HUES64 (cell line): ENCODE results near the gene IGFBP5.

Source experiments
- H3K27ac ChIP-seq: 2 replicates; pipeline ENCODE4 v1.7.0; 2013; ENCODE audit warnings: low read depth, low read length, inconsistent platforms
- H3K27me3 ChIP-seq: 2 replicates; pipeline ENCODE4 v1.6.1; 2013; ENCODE audit warnings: mild to moderate bottlenecking, low read length; ENCODE audit not compliant: insufficient read depth
- H3K36me3 ChIP-seq: 2 replicates; pipeline ENCODE4 v1.6.1; 2013; ENCODE audit warnings: mild to moderate bottlenecking, low read length; ENCODE audit not compliant: insufficient read depth
- H3K4me1 ChIP-seq: 2 replicates; pipeline ENCODE4 v1.6.1; 2013; ENCODE audit warnings: mild to moderate bottlenecking, low read length, moderate library complexity; ENCODE audit not compliant: insufficient read depth
- H3K4me3 ChIP-seq: 2 replicates; pipeline ENCODE4 v1.5.1; 2013; ENCODE audit warnings: mild to moderate bottlenecking, low read length, moderate library complexity
- H3K9ac ChIP-seq: 2 replicates; pipeline ENCODE4 v1.6.1; 2013; ENCODE audit warnings: mild to moderate bottlenecking, low read depth, low read length
- H3K9me3 ChIP-seq: 2 replicates; pipeline ENCODE4 v1.6.1; 2013; ENCODE audit warnings: low read depth, low read length; ENCODE audit not compliant: insufficient read depth
- WGBS: fragments of 150-250, 120-280 bp; methylation state at CpG from one replicate; pipeline ENCODE4 v1.1.7; 2013; ENCODE audit warnings: missing lambda C conversion rate; 5-methylcytosine and 5-hydroxymethylcytosine counted together

Gene IGFBP5

GRCh38 chr2:216665717-216666116 lies 29.6 kb downstream of the IGFBP5 start:
- no peak overlapping the region for H3K4me3 ChIP-seq
- H3K27me3 ChIP-seq: no peaks in the 10 kb centered on the region
- H3K4me1 ChIP-seq: peaks cover 14% of the 10 kb centered on the region
- H3K9ac ChIP-seq: no peak overlapping the region
- no peaks in the 10 kb centered on the region for H3K9me3 ChIP-seq
- peaks cover 37% of the 10 kb centered on the region for H3K36me3 ChIP-seq
- peak overlapping the region; percentile 14; the same call in 1 of the 2 replicates for H3K27ac ChIP-seq
- WGBS: 7% methylated on average over 12 of the region's 12 CpGs

GRCh38 chr2:216665242-216665641 lies 30.1 kb downstream of the IGFBP5 start:
- Histone ChIP-seq H3K9ac (no peak overlapping the region), H3K4me3 (no peak overlapping the region), H3K4me1 (peaks cover 14% of the 10 kb centered on the region), H3K27me3 (no peaks in the 10 kb centered on the region), H3K36me3 (peaks cover 41% of the 10 kb centered on the region), H3K9me3 (no peaks in the 10 kb centered on the region), H3K27ac (peak overlapping the region; percentile 14; the same call in 1 of the 2 replicates)
- 81% methylated on average over 7 of the region's 7 CpGs for WGBS

- H3K9me3 ChIP-seq: no peaks in the 10 kb centered on the region
- peaks cover 14% of the 10 kb centered on the region for H3K4me1 ChIP-seq
- no peaks in the 10 kb centered on the region for H3K27me3 ChIP-seq
- no peak overlapping the region for H3K4me3 ChIP-seq
- no peak overlapping the region for H3K9ac ChIP-seq
- WGBS: 85% methylated on average over 6 of the region's 6 CpGs
- H3K36me3 ChIP-seq: peaks cover 48% of the 10 kb centered on the region
- H3K27ac ChIP-seq: no peak overlapping the region
Observed at GRCh38 chr2:216664593-216665034, 30.7 kb downstream of the IGFBP5 start.

- Histone ChIP-seq H3K9ac (no peak overlapping the region), H3K4me1 (peaks cover 14% of the 10 kb centered on the region), H3K36me3 (peaks cover 55% of the 10 kb centered on the region), H3K9me3 (no peaks in the 10 kb centered on the region), H3K27ac (no peak overlapping the region), H3K27me3 (no peaks in the 10 kb centered on the region), H3K4me3 (no peak overlapping the region)
- WGBS: 92% methylated on average over 18 of the region's 18 CpGs
Observed at GRCh38 chr2:216663846-216664245, 31.5 kb downstream of the IGFBP5 start.

GRCh38 chr2:216663106-216663505 lies 32.2 kb downstream of the IGFBP5 start:
- no peaks in the 10 kb centered on the region for H3K9me3 ChIP-seq
- no peak overlapping the region for H3K27ac ChIP-seq
- peaks cover 62% of the 10 kb centered on the region for H3K36me3 ChIP-seq
- peaks cover 14% of the 10 kb centered on the region for H3K4me1 ChIP-seq
- no peak overlapping the region for H3K4me3 ChIP-seq
- H3K9ac ChIP-seq: no peak overlapping the region
- no peaks in the 10 kb centered on the region for H3K27me3 ChIP-seq
- WGBS: 94% methylated on average over 1 of the region's 1 CpG

GRCh38 chr2:216661639-216662375 lies 33.5 kb downstream of the IGFBP5 start:
- no peak overlapping the region for H3K9ac ChIP-seq
- WGBS: 93% methylated on average over 20 of the region's 20 CpGs
- no peaks in the 10 kb centered on the region for H3K9me3 ChIP-seq
- H3K4me3 ChIP-seq: no peak overlapping the region
- H3K27me3 ChIP-seq: no peaks in the 10 kb centered on the region
- H3K27ac ChIP-seq: no peak overlapping the region
- peaks cover 72% of the 10 kb centered on the region for H3K36me3 ChIP-seq
- peaks cover 14% of the 10 kb centered on the region for H3K4me1 ChIP-seq

GRCh38 chr2:216661051-216661450 lies 34.3 kb downstream of the IGFBP5 start:
- Histone ChIP-seq H3K36me3 (peaks cover 80% of the 10 kb centered on the region), H3K9me3 (no peaks in the 10 kb centered on the region), H3K27ac (no peak overlapping the region), H3K4me1 (peaks cover 12% of the 10 kb centered on the region), H3K4me3 (no peak overlapping the region), H3K27me3 (no peaks in the 10 kb centered on the region), H3K9ac (no peak overlapping the region)
- 98% methylated on average over 5 of the region's 5 CpGs for whole genome bisulfite sequencing

- Histone ChIP-seq H3K36me3 (peaks cover 83% of the 10 kb centered on the region), H3K27me3 (no peaks in the 10 kb centered on the region), H3K9me3 (no peaks in the 10 kb centered on the region), H3K9ac (no peak overlapping the region), H3K4me1 (peaks cover 8% of the 10 kb centered on the region), H3K4me3 (no peak overlapping the region), H3K27ac (no peak overlapping the region)
- 95% methylated on average over 10 of the region's 10 CpGs for WGBS
Observed at GRCh38 chr2:216660496-216660895, 34.9 kb downstream of the IGFBP5 start.

- no peak overlapping the region for H3K4me3 ChIP-seq
- no peaks in the 10 kb centered on the region for H3K4me1 ChIP-seq
- no peaks in the 10 kb centered on the region for H3K9me3 ChIP-seq
- 92% methylated on average over 6 of the region's 6 CpGs for WGBS
- H3K36me3 ChIP-seq: peaks cover 79% of the 10 kb centered on the region
- no peaks in the 10 kb centered on the region for H3K27me3 ChIP-seq
- no peak overlapping the region for H3K9ac ChIP-seq
- H3K27ac ChIP-seq: no peak overlapping the region
Observed at GRCh38 chr2:216659276-216659675, 36.1 kb downstream of the IGFBP5 start.

GRCh38 chr2:216658757-216659156 lies 36.6 kb downstream of the IGFBP5 start:
- Histone ChIP-seq H3K4me3 (no peak overlapping the region), H3K27me3 (no peaks in the 10 kb centered on the region), H3K4me1 (no peaks in the 10 kb centered on the region), H3K9ac (no peak overlapping the region), H3K36me3 (peaks cover 77% of the 10 kb centered on the region), H3K27ac (no peak overlapping the region), H3K9me3 (no peaks in the 10 kb centered on the region)
- 91% methylated on average over 6 of the region's 6 CpGs for WGBS

- no peaks in the 10 kb centered on the region for H3K9me3 ChIP-seq
- H3K4me1 ChIP-seq: no peaks in the 10 kb centered on the region
- H3K27ac ChIP-seq: no peak overlapping the region
- peaks cover 70% of the 10 kb centered on the region for H3K36me3 ChIP-seq
- no peak overlapping the region for H3K9ac ChIP-seq
- H3K27me3 ChIP-seq: no peaks in the 10 kb centered on the region
- H3K4me3 ChIP-seq: no peak overlapping the region
- 94% methylated on average over 7 of the region's 7 CpGs for WGBS
Observed at GRCh38 chr2:216657980-216658379, 37.4 kb downstream of the IGFBP5 start.
